NCI-H2029 (cell line): Measurements from ENCODE around the gene P2RX6.
"Not testable (repeated sequence)": the region's sequence is repeated elsewhere in the genome, so short reads cannot be mapped to it uniquely, and the experiment has no call there.

ENCODE experiments used
- DNase-seq: peaks from one replicate; lab custom pipeline; 2025; lab: John Stamatoyannopoulos, UW

The P2RX6 gene

DNA sequence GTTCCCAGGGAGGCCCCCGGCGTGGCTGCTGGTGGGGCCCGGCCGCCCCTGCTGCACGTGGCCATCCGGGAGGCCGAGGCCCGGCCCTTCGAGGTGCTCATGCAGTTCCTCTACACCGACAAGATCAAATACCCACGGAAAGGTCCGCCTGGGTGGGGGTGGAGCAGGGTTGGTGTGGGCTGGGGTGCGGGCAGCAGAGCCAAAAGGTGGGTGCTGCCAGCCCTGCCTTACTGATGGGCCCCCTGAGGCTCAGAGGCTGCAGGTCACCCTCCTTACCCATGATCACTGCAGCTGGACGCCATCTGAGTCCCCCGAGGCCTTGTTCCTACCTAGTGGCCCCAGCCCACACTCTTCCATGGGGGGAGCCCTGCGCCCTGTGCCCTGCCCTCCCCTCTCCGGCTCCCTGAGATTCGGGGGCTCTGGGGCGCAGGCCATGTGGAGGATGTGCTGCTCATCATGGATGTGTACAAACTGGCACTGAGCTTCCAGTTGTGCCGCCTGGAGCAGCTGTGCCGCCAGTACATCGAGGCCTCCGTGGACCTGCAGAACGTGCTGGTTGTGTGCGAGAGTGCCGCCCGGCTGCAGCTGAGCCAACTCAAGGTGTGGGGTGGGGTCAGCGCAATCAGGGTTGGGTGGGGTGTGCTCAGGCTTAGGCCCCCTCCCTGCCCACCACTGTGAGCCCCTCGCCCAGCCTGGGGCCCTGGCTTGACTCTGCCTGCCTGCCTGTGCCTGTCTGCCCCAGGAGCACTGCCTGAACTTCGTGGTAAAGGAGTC is 20.6 kb upstream of the P2RX6 start:
- no peak for DNase-seq

DNA sequence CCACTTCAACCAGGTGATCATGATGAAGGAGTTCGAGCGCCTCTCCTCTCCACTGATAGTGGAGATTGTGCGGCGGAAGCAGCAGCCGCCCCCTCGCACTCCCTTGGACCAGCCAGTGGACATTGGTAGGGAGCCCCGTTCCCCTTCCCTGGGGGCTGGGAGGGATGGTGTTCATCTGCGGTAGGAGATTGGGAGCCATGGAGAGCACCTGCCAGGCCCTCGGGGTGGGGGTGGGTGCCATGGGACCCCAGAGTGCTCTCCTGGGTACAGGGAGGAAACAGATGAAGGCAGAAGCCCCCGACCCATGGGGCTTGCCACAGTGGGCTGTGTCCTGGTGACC is 20.1 kb upstream of the P2RX6 start:
- DNase-seq = no peak

DNA sequence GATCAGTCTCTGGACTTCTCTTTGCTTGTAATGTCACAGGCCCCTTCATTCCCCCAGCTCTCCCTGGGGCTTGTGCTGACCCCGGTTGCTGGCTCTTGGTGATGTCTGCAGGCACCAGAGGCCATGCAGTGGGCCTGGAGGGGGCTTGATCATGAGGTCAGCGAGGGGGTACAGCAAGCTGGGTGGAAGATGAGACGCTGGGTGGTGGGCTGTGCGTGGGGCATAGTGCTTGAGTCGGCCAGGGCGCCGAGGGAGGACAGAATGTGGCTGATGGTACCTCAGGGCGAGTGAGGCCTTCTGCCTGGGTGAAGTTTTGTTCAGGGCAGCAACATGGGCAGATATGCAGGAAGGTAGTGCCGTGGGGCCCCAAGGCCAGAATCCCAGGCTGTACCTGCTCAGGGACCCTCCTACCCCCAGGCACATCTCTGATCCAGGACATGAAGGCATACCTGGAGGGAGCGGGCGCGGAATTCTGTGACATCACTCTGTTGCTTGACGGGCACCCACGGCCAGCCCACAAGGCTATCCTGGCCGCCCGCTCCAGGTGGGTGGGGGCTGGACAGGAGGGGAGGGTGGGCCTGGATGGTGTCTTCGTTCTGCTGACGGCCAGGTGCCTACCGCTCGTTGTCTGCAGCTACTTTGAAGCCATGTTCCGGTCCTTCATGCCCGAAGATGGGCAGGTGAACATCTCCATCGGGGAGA is 19.5 kb upstream of the P2RX6 start:
- DNase-seq = no peak

DNA sequence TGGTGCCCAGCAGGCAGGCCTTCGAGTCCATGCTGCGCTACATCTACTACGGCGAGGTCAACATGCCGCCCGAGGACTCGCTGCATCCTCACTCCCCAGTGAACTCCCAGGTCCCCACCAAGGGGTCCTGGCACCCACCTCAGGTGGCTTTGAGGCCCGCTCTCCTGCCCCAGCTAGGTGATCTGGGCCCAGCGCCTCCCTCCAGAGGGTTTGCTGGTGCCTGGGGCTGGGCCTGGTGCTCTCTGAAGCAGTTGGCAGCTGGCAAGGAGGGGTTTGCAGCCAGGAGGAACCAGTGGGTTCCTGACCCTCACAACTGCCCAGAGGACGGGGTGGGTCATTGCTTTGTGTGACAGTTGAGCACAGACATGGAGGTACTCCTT is 18.9 kb upstream of the P2RX6 start:
- no peak for DNase-seq

DNA sequence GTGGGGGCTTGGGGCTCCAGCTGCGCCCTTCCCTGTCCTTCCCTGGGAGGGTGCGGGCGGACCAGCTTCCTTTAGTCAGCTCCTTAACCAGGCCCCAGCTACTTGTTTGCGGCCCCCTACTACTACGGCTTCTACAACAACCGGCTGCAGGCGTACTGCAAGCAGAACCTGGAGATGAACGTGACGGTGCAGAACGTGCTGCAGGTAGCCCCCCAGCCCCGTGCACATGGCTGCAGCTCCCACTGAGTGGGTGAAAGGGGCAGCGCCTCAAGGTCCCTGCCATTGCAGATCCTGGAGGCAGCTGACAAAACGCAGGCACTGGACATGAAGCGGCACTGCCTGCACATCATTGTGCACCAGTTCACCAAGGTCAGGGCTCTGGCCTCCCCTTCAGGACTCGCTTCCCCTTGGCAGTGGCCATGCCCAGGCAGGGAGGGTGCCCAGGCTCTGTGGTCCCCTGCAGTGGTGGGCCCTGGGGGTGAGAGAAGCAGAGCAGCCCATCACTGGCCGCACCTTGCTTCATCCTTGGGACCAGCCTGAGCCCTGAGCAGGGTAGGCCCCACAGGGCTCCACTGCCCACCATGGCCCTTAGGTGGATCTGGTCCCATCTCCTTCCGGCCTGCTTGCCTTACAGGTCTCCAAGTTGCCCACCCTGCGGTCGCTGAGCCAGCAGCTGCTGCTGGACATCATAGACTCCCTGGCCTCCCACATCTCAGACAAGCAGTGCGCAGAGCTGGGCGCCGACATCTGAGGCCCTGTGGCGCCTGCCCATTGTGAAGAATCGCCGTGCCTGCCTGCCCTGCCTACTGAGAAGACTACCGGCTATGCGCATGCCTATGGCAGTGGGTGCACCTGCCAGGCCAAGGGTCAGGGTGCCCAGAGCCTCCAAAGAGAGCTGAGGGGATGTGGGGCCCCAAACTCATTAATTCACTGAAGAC is 18.1 kb upstream of the P2RX6 start:
- no peak for DNase-seq

GRCh38 chr22:20997536-20998257 is 17.3 kb upstream of the P2RX6 start:
- no peak for DNase-seq

- DNase-seq = no peak
These were observed 16.3 kb upstream of the P2RX6 start for GRCh38 chr22:20998411-20999336.

DNA sequence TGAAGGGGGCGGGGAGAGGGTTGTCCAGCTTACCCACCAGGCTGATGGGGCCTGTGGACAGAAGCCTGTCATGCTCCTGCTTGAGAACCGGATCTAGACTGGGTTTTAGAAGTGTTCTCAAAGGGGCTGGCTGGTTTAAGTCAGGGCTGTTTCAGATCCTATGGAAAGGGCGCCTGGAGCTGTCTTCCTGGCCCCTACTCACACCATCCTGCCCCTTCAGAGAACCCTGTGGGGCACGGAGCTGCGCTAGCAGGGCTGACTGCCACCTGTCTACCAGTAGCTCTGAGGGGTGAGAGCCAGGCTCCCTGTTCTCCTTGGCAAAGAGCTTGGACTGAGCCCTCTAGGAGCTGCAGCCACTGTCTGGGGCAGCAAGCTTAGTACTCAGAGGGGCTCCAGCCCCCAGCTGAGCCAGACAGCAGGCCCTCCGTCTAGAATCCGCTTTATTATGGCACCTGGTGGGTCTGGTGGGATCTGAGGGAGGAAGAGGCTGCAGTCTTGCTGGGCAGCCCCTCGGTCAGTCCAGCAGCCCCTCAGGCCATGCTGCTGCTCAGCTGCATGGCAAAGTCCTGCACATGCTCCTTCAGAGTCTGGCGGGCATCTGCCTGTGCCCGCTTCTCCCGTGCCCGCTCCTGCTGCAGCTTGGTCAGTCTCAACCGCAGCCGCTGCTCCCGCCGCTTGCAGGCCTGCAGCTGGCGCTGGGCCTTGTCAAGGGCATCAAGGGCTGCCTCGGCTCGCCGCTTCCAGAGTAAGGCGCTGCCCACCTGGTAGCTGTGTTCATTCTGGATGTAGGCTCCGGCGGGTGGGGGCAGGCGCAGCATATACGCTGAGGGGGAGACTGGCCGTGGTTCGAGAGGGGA is 15.4 kb upstream of the P2RX6 start:
- DNase-seq = no peak

DNA sequence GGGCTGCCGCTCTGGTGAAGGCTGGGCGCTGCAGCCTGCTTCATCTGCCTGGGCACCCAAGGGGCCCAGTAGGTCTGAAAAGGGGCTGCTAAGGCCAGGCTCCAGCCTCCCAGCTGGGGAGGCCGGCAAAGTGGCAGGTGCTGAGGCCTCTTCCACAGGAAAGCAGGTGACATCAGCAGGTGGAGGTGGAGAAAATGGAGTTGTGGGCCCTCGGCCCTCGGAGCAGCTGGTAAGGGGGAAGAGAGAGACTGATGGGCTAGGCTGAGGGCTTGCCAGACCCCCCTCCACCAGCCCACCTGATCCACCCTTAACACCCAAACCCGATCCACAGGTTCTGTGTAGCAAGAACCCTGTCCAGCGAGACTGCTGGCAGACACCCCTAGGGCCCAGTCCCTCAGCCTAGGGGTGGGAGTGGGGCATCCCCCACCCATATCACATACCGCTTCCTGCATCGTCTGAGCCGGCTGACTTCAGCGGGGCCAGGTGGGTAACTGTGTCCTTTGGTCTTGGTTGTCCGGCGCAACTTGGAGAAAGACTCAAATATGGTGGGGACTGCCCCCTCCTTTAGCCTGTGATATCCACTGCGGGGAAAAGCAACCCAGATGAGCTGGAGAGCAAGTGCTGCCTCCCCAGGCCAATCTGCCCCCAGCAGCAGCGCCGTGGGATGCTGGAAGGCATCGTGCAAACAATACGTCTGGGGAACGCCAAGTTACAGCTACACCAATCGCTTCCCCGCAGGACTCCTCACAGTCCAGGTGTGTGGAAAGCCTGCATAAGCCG is 14.6 kb upstream of the P2RX6 start:
- DNase-seq = no peak

DNA sequence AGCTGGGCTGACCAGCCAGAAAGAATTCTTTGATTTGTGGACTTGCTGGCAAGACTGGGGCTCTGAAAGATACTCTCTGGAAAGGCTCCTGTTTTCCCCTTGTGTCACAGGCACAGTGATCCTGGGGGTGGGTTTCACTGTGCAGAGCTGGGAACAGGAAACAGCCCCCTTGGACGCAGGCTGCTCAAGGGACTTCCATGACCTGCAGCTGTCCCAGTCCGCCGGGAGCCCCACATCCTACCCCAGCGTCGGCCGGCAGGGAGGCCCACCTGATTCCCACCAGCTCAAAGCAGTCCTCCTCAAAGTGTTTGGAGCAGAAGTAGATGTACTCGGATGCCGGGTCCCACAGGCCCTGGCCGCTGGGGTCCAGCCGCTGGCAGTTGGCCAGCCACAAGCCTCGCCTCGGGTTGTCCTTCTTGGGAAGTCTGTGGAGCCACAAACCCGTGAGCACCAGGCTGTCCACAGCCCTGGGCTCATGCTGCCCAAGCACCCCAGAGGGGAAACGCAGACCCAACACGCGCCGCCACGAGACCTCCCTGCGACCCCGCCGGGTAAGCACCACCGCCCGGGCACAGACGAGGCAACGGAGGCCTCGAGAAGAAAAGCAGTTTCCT is 13.9 kb upstream of the P2RX6 start:
- no peak for DNase-seq

GRCh38 chr22:21001601-21002325 is 13.2 kb upstream of the P2RX6 start, which contains the start of gene THAP7:
Gene THAP7, minus strand, starts transcription at chr22:21002118. Its CDS starts 207 bp downstream, at chr22:21001911.
- peak; percentile 94 for DNase-seq

DNA sequence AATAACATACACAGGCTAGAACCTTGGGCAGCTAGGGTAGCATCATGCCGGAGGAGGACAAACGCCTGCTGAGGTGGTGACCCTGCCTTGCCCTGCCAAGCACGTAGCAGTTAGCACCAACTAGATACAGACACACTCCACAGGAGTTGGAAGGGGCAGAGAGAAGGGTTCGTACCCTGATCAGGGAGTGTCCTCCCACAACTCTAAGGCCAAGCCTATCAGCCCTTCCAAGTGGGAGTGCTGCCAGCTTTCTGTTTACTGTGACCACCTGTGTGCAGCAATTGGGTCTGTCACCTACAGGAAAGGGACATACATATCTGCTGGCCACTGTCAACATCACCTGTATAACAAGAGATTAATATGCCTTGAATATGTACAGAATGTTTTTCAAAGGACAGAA is 11.2 kb upstream of the P2RX6 start:
- DNase-seq = peak; percentile 51

GRCh38 chr22:21009208-21009607 is 5.8 kb upstream of the P2RX6 start:
- not testable (repeated sequence) for DNase-seq

DNA sequence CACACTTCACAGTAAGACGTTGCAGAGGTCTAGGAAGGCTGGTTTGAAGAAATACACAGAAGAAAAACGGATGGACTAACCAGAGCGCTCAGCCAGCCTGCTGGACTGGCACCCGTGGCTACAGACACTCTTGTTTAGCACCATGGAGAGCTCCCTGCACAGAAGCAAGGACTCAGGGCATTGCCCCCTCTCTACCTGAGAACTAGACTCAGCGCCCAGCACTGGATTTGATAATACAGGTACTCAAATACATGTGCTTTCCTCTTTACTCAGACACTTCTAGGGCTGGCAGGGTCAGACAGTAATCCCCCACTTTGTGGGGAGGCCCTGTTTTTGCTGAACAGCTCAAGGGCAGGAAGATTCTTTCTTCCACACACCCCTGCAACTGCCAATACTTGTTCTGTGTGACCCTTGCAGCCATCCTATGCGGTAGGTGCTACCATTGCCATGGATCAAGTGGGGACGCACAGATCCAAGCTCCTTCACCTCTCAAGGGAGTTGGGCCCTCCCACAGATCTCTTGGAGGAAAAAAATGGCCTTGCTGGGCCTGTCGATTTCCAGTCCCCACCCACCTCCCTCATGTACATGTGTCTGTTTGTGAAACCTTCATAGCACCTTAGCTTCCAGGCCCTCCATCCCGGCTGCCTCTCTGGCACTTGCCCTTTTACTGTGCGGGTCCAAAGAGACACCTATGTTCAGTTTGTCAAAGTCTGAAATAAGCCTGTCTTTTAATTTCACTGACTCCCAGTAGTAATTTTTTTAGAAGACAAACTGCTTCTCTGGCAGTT is 5.1 kb upstream of the P2RX6 start:
- no peak for DNase-seq

GRCh38 chr22:21010426-21011113 is 4.4 kb upstream of the P2RX6 start:
- DNase-seq = no peak
